ENCODE measurements around the gene CDC27.
"Not testable (repeated sequence)": the region's sequence is repeated elsewhere in the genome, so short reads cannot be mapped to it uniquely, and the experiment has no call there.

CDC27 gene

GRCh38 chr17:47224966-47225365 lies 35.9 kb upstream of the CDC27 start:
- H3K27ac ChIP-seq, result no peak overlapping the region
- no peak for TF ChIP-seq ZFX (IDR thresholded peaks at IDR 0.05; ENCODE audit: borderline replicate concordance)
- TF ChIP-seq CTCF (IDR thresholded peaks at IDR 0.05), result no peak

GRCh38 chr17:47224077-47224476 lies 35.0 kb upstream of the CDC27 start:
- H3K27ac ChIP-seq, result not testable (repeated sequence)

- TF ChIP-seq ZFX (IDR thresholded peaks at IDR 0.05; ENCODE audit: borderline replicate concordance) (no peak), CTCF (IDR thresholded peaks at IDR 0.05) (no peak)
Measured at GRCh38 chr17:47223460-47223859, 34.4 kb upstream of the CDC27 start.

GRCh38 chr17:47223007-47223406 lies 33.9 kb upstream of the CDC27 start:
- H3K27ac ChIP-seq, result no peak overlapping the region
- TF ChIP-seq ZFX (IDR thresholded peaks at IDR 0.05; ENCODE audit: borderline replicate concordance), result no peak
- no peak for TF ChIP-seq CTCF (IDR thresholded peaks at IDR 0.05)

More at GRCh38 chr17:47223460-47223859, 34.4 kb upstream of the CDC27 start:
- H3K27ac ChIP-seq, result no peak overlapping the region

GRCh38 chr17:47222047-47222446 lies 33.0 kb upstream of the CDC27 start:
- no peak overlapping the region for H3K27ac ChIP-seq
- no peak for TF ChIP-seq CTCF (IDR thresholded peaks at IDR 0.05)
- TF ChIP-seq ZFX (IDR thresholded peaks at IDR 0.05; ENCODE audit: borderline replicate concordance), result no peak

- no peak for TF ChIP-seq CTCF (IDR thresholded peaks at IDR 0.05)
- TF ChIP-seq ZFX (IDR thresholded peaks at IDR 0.05; ENCODE audit: borderline replicate concordance), result no peak
- no peak overlapping the region for H3K27ac ChIP-seq
Measured at GRCh38 chr17:47221154-47221553, 32.1 kb upstream of the CDC27 start.

GRCh38 chr17:47220531-47220999 lies 31.5 kb upstream of the CDC27 start:
- H3K27ac ChIP-seq, result no peak overlapping the region
- TF ChIP-seq CTCF (IDR thresholded peaks at IDR 0.05) (no peak), ZFX (IDR thresholded peaks at IDR 0.05; ENCODE audit: borderline replicate concordance) (no peak)
